HG03025 (cell line): Measurements from ENCODE around the gene PGM2.
A peak's percentile ranks its signal among the peaks of the same experiment; 100 is the strongest.
"Not testable (repeated sequence)": the region's sequence is repeated elsewhere in the genome, so short reads cannot be mapped to it uniquely, and the experiment has no call there.

Source experiments
- ATAC-seq: cut with Tn5 transposase; IDR thresholded peaks from one replicate; pipeline ENCODE4 v1.9.1; 2021; ENCODE audit warnings: mild to moderate bottlenecking, moderate library complexity; ENCODE audit not compliant: unreplicated experiment, low FRiP score

The PGM2 gene

DNA sequence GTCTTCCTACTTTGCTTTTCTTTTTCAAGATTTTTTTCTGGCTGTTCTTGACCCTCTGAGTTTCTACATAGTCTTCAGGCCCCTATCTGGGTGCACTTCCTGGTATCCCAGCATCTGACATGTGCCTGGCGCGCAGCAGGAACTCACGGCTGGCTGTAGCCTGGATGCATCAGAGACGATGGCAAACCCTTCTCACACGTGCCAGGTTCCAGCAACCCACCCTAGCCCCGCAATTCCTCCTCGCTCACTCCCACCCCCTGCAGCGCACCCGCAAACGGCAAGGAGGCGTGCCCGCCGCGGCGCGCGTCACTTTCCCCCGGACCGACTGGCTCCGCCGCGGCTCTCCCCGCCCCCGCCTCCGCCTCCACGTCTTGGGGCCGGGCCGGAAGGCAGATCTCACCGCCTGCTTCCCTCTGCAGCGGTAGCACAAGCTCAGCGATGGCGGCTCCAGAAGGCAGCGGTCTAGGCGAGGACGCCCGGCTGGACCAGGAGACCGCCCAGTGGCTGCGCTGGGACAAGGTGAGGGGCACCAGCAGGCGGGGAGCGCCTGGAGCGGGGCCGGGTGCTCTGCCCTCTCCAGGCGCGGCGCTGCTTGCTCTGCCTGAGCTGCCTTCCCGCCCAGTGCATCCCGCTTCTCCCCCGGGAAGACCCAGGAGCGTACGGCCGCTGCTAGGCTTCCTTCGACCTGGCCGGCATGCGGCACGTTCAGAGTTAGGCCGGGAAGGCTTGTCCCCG lies at the start of gene PGM2:
PGM2 (plus strand) TSS at position 392 of the 735 bp plus-strand sequence; CDS start at position 439, 47 bp downstream.
- peak; percentile 98 for ATAC-seq

GRCh38 chr4:37779896-37780295 lies 46.6 kb upstream of the PGM2 start:
- ATAC-seq: no peak

DNA sequence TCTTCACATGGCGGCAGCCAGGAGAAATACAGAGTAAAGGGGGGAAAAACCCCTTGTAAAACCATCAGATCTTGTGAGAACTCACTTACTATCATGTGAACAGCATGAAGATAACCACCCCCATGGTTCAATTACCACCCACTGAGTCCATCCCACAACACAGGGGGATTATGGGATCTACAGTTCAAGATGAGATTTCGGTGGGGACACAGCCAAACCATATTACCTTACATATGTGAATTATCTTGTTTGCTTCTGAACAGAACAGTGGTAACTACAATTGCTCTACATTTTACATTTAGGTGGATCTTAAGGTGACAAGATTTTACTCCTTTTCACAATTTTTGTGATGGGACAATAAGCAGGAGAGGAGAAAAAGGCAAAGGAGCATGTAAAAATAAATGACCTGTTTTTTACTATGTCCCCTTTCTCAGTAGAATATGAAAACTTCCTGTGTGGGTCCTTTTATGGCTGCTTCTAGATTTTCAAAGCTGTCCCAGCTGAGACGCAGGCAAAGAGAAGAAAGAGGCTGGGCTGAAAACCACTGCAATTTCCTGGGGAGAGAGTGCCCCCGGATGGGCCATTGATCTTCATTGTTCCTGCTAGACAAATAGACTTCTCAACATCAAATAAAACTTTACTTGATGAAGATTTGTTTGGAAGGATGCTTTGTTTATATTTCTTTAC lies 45.9 kb upstream of the PGM2 start:
- ATAC-seq: no peak

DNA sequence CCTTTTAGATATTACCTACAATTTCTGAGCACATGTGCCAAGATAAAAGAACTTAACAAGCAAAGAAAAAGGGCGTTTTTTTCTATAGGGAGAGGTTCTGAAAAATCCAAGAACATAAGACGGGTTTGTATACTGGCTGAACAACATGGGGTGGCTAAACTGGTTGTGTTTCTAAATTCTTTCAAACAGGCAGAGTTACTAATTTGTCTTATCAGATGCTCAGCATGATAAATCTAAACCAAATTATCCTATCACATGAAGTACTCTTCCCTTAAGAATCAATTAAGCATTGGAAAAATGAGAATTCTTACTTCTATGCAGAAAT lies 45.4 kb upstream of the PGM2 start:
- ATAC-seq: no peak

DNA sequence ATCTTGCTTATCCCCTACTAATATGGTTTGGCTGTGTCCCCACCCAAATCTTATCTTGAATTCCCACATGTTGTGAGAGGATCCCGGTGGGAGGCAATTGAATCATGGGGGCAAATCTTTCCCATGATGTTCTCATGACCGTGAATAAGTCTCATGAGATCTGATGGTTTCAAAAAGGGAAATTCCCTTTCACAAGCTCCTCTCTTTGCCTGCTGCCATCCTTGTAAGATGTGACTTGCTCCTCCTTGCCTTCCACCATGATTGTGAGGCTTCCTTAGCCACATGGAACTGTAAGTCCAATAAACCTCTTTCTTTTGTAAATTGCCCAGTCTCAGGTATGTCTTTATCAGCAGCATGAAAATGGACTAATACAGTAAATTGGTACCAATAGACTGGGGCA lies 40.2 kb upstream of the PGM2 start:
- ATAC-seq: not testable (repeated sequence)

DNA sequence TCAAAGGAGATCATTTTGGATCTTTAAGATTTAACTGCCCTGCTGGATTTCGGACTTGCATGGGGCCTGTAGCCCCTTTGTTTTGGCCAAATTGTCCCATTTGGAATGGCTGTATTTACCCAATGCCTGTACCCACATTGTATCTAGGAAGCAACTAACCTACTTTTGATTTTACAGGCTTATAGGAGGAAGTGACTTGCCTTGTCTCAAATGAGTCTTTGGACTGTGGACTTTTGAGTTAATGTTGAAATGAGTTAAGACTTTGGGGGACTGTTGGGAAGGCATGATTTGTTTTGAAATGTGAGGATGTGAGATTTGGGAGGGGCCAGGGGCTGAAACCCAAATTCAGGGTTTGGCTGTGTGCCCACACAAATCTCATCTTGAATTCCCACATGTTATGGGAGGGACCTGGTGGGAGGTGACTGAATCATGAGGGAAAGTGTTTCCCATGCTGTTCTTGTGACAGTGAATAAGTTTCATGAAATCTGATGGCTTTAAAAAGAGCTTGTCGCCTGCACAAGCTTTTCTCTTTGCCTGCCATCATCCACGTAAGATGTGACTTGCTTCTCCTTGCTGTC lies 38.5 kb upstream of the PGM2 start:
- not testable (repeated sequence) for ATAC-seq

- no peak for ATAC-seq
Observed at GRCh38 chr4:37788819-37789218, 37.7 kb upstream of the PGM2 start.

DNA sequence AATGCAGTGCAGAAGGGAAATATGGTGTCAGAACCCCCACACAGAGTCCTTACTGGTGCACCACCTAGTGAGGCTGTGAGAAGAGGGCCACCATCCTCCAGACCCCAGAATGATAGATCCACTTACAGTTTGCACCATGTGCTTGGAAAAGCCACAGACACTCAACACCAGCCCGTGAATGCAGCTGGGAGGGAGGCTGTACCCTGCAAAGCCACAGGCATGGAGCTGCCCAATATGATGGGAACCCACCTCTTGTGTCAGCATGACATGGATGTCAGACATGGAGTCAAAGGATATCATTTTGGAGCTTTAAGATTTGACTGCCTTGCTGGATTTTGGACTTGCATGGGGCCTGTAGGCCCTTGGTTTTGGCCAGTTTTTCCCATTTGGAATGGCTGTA lies 34.2 kb upstream of the PGM2 start:
- no peak for ATAC-seq

DNA sequence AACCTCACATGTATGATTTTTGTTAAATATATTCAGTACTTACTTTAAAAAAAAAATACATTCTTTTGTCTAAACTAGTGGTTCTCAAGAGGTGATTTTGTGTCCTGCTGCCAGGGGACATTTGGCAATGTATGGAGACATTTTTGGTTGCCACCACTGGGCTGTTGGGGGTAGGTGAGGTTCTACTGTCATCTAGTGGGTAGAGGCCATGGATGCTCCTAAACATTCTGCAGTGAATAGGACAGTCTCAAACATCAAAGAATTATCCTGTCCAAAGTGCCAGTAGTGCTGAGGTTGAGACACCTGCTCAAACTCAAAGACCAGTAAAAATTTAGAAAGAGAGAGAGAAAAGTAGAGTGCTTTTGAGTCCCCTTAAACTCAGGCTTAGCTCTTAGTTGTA lies 32.9 kb upstream of the PGM2 start:
- no peak for ATAC-seq

- ATAC-seq: no peak
Observed at GRCh38 chr4:37794056-37794455, 32.4 kb upstream of the PGM2 start.

- no peak for ATAC-seq
Observed at GRCh38 chr4:37795581-37796195, 30.8 kb upstream of the PGM2 start.

DNA sequence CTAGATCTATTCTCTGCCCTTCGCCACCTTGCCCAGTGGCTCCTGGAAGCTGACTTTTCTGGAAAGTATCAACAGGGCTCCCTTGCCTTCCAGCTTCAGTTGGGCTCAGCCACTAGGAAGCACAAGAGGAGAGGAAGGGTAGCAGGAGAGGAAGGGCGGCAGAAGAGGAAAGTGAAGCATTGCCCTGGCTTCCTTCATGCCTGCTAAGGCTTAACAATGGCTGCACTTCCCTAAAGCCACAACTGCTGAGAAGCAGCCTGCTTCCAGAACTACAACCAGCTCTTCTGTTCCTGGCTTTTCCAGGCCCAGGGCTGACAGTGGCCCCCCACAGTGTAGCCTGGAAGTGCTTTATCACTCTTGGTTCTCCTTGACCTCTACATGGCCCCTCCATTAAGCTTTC lies 29.1 kb upstream of the PGM2 start:
- no peak for ATAC-seq

GRCh38 chr4:37797923-37798322 lies 28.6 kb upstream of the PGM2 start:
- ATAC-seq: no peak

- no peak for ATAC-seq
Observed at GRCh38 chr4:37798616-37799015, 27.9 kb upstream of the PGM2 start.

GRCh38 chr4:37799941-37800554 lies 26.4 kb upstream of the PGM2 start:
- ATAC-seq: no peak

- no peak for ATAC-seq
Observed at GRCh38 chr4:37802068-37802666, 24.3 kb upstream of the PGM2 start.

DNA sequence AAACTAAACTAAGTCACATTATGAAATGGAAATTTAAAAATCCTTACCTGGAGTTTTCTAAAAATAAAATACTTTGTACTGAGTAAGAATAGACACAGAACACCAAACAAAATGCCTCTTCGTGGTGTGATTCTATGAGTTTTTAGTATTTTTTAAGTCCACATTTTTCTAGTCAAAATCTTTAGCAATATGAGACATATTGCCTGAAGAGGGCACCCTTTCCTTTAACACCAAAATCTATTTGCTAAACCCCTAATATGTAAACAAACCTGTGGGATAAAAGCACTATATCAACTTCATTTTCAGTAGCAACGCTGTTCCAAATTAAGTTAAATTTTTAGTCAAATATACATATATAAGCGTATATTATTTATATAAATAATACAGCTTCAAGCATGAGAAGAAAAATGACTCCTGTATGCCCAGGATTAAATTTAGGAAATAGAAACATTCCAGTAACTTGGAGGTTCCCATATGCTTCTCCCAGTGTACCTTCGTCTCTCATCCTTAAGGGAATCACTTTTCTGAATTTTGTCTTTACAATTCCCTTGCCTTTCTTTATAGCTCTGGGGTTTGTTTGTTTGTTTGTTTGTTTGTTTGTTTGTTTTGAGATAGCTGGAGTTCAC lies 23.0 kb upstream of the PGM2 start:
- ATAC-seq: no peak

DNA sequence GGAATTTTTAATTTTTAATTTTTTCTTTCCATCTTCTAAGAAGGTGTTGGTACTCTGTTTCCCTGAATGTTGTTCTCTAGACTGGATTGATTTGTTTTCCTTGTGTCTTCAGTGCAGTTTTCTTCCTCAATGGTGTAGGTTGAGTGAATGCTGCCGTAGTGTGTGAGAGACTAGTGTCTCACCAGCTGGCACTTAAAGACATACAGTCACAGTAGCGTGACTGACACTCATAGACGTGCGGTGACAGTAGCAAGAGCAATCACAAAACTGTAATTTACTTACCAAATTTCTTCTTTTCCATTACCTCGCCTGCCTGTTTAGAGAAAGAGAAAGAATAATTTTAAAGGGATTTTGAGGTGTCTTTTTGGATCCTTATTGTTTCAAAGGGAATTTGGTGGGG lies 21.4 kb upstream of the PGM2 start:
- no peak for ATAC-seq

- no peak for ATAC-seq
Observed at GRCh38 chr4:37812713-37813112, 13.8 kb upstream of the PGM2 start.

GRCh38 chr4:37815591-37815990 lies 10.9 kb upstream of the PGM2 start:
- ATAC-seq: no peak
